Choroid plexus epithelial cell (primary cell): ENCODE data around the gene PCDH11X.
"Not testable (repeated sequence)": the region's sequence is repeated elsewhere in the genome, so short reads cannot be mapped to it uniquely, and the experiment has no call there.

ENCODE experiments used
- DNase-seq: peaks from one replicate; pipeline ENCODE4 v3.0.0-alpha.2; 2010; ENCODE audit warnings: low read depth
- H3K4me3 ChIP-seq: 2 replicates; pipeline ENCODE4 v1.5.1; 2011; ENCODE audit warnings: low read depth, mild to moderate bottlenecking, control low read depth, low read length, moderate library complexity

The PCDH11X gene

GRCh38 chrX:91779135-91779534 lies at the start of gene PCDH11X:
PCDH11X (plus strand) TSS chrX:91779375; CDS start chrX:91835505, 56,130 bp downstream.
- not testable (repeated sequence) for H3K4me3 ChIP-seq

GRCh38 chrX:91747446-91747845 lies 31.7 kb upstream of the PCDH11X start:
- DNase-seq, H3K4me3 ChIP-seq: not testable (repeated sequence)

More at GRCh38 chrX:91779135-91779534, at the start of gene PCDH11X:
- not testable (repeated sequence) for DNase-seq

- DNase-seq, H3K4me3 ChIP-seq: not testable (repeated sequence)
Observed at GRCh38 chrX:91753022-91753421, 26.2 kb upstream of the PCDH11X start.

GRCh38 chrX:91770619-91771488 lies 8.3 kb upstream of the PCDH11X start:
- DNase-seq, H3K4me3 ChIP-seq: not testable (repeated sequence)

- not testable (repeated sequence) for H3K4me3 ChIP-seq
Observed at GRCh38 chrX:91773943-91774342, 5.2 kb upstream of the PCDH11X start.

GRCh38 chrX:91780008-91780407 lies 833 bp downstream of the PCDH11X start:
- not testable (repeated sequence) for H3K4me3 ChIP-seq, DNase-seq

More at GRCh38 chrX:91773943-91774342, 5.2 kb upstream of the PCDH11X start:
- not testable (repeated sequence) for DNase-seq

GRCh38 chrX:91780698-91781097 lies 1.5 kb downstream of the PCDH11X start:
- not testable (repeated sequence) for H3K4me3 ChIP-seq, DNase-seq

GRCh38 chrX:91781553-91782298 lies 2.6 kb downstream of the PCDH11X start:
- H3K4me3 ChIP-seq, DNase-seq: not testable (repeated sequence)

GRCh38 chrX:91782825-91783224 lies 3.6 kb downstream of the PCDH11X start:
- DNase-seq, H3K4me3 ChIP-seq: not testable (repeated sequence)

- not testable (repeated sequence) for DNase-seq, H3K4me3 ChIP-seq
Observed at GRCh38 chrX:91817537-91817936, 38.4 kb downstream of the PCDH11X start.

GRCh38 chrX:91825321-91825720 lies 46.1 kb downstream of the PCDH11X start:
- not testable (repeated sequence) for DNase-seq, H3K4me3 ChIP-seq
